ENCODE results near the gene HOXA9. TPM values are rescaled to one million over a fixed set of nuclear protein-coding genes. Genes with fewer than 3 reads are reported as not detected.

The HOXA9 gene
- total and polyA plus RNA-seq, 10 donors, result 0.46 to 3.0 (median 0.98) TPM

- intact Hi-C loops (cut with DNase I; ENCODE audit: low total_unique reads), result no loop called here
- H3K4me3 ChIP-seq, result peak overlapping the region in 2 of 8 donors; percentile 7 to 21
- H3K36me3 ChIP-seq, result no peaks in the 10 kb centered on the region
- no peaks in the 10 kb centered on the region for H3K9me3 ChIP-seq
- peak; percentile 69 for DNase-seq
- peaks cover 9 to 100% (median 74%) of the 10 kb centered on the region in 7 donors for H3K27me3 ChIP-seq (replicated peaks in 1 of 7)
- H3K4me1 ChIP-seq, result peaks cover 5 to 28% (median 20%) of the 10 kb centered on the region in 6 donors
- WGBS, 5 donors, result 6 to 15% (median 8%) methylated on average over 32 to 52 of the region's 52 CpGs
- H3K27ac ChIP-seq, result no peak overlapping the region
- no peak for TF ChIP-seq POLR2A (IDR thresholded peaks at IDR 0.05)
- TF ChIP-seq CTCF (IDR thresholded peaks at IDR 0.05 in 8 of 11, conservative IDR thresholded peaks at IDR 0.05 in 3 of 11), result peak in 1 of 11 experiments; percentile 8
- no peak for TF ChIP-seq POLR2AphosphoS5 (IDR thresholded peaks at IDR 0.05)
These were observed 47.4 kb upstream of the HOXA9 start for GRCh38 chr7:27212497-27213432.

DNA sequence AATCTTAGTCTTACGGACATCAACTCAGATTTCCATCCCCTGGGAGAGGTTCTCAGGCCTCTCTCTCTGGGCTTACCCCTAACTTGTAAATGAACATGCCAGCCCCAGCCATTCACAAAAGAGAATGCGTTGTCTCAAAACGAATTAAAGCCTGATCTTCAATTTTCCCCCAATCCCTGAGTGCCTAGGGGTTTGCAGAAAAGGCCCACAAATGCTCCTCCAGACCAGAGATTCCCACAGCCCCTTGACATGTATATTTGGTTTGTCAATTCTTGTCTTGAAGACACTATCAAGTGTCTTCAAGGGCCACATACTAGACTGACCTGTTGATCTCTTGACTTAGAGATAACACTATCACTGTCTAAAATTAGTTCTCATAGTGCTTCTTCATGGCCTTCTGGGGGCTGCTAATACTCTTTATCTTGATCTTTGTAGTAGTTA is 46.4 kb upstream of the HOXA9 start:
- intact Hi-C loops (cut with DNase I; ENCODE audit: low total_unique reads), result no loop called here
- no peaks in the 10 kb centered on the region for H3K36me3 ChIP-seq
- H3K27me3 ChIP-seq (replicated peaks in 1 of 7), result peaks cover 9 to 100% (median 78%) of the 10 kb centered on the region in 7 donors
- TF ChIP-seq POLR2AphosphoS5 (IDR thresholded peaks at IDR 0.05) (peak in 1 of 3 donors; percentile 45), POLR2A (IDR thresholded peaks at IDR 0.05) (no peak)
- WGBS, 5 donors, result 19 to 40% (median 29%) methylated on average over 3 of the region's 3 CpGs
- peaks cover 5 to 28% (median 20%) of the 10 kb centered on the region in 6 donors for H3K4me1 ChIP-seq
- no peak overlapping the region for H3K4me3 ChIP-seq
- no peak overlapping the region for H3K27ac ChIP-seq
- DNase-seq, result no peak
- H3K9me3 ChIP-seq, result no peaks in the 10 kb centered on the region

- no peaks in the 10 kb centered on the region for H3K36me3 ChIP-seq
- H3K9me3 ChIP-seq, result no peaks in the 10 kb centered on the region
- H3K27me3 ChIP-seq (replicated peaks in 1 of 7), result peaks cover 13 to 100% (median 83%) of the 10 kb centered on the region in 7 donors
- intact Hi-C loops (cut with DNase I; ENCODE audit: low total_unique reads), result no loop called here
- 76 to 93% (median 91%) methylated on average over 1 of the region's 1 CpG for WGBS, 5 donors
- peak overlapping the region in 1 of 8 donors; percentile 27 for H3K4me3 ChIP-seq
- DNase-seq, result no peak
- H3K4me1 ChIP-seq, result peaks cover 5 to 29% (median 21%) of the 10 kb centered on the region in 6 donors
- no peak overlapping the region for H3K27ac ChIP-seq
- TF ChIP-seq POLR2A (IDR thresholded peaks at IDR 0.05) (no peak), CTCF (IDR thresholded peaks at IDR 0.05 in 8 of 11, conservative IDR thresholded peaks at IDR 0.05 in 3 of 11) (no peak), POLR2AphosphoS5 (IDR thresholded peaks at IDR 0.05) (no peak)
These were observed 45.7 kb upstream of the HOXA9 start for GRCh38 chr7:27211084-27211446.

- H3K9me3 ChIP-seq, result no peaks in the 10 kb centered on the region
- H3K27me3 ChIP-seq (replicated peaks in 1 of 7), result peaks cover 13 to 100% (median 88%) of the 10 kb centered on the region in 7 donors
- peak; percentile 82 for DNase-seq
- intact Hi-C loops (cut with DNase I; ENCODE audit: low total_unique reads), result no loop called here
- peak overlapping the region in 5 of 8 donors; percentile 19 to 56 (median 27) for H3K4me3 ChIP-seq
- 5 to 17% (median 9%) methylated on average over 30 to 32 of the region's 32 CpGs for WGBS, 5 donors
- no peak for TF ChIP-seq POLR2A (IDR thresholded peaks at IDR 0.05)
- no peak for TF ChIP-seq POLR2AphosphoS5 (IDR thresholded peaks at IDR 0.05)
- peak; percentile 30 to 84 (median 66) for TF ChIP-seq CTCF (IDR thresholded peaks at IDR 0.05 in 8 of 11, conservative IDR thresholded peaks at IDR 0.05 in 3 of 11)
- peaks cover 5 to 34% (median 25%) of the 10 kb centered on the region in 6 donors for H3K4me1 ChIP-seq
- H3K27ac ChIP-seq, result no peak overlapping the region
- H3K36me3 ChIP-seq, result no peaks in the 10 kb centered on the region
These were observed 45.2 kb upstream of the HOXA9 start for GRCh38 chr7:27210441-27211083.
